Epithelial cell of esophagus (primary cell): ENCODE results near the gene ZER1.

Source experiments
- DNase-seq: peaks from one replicate; pipeline ENCODE4 v3.0.0; 2010; ENCODE audit warnings: low read depth
- H3K4me3 ChIP-seq: 2 replicates; pipeline ENCODE4 v1.5.1; 2011; ENCODE audit warnings: mild to moderate bottlenecking, low read length, control low read depth
- TF ChIP-seq, protein P1 (sequence below): IDR thresholded peaks from 2 replicates; pipeline ENCODE4 v1.5.1; 2011; ENCODE audit warnings: low read depth, mild to moderate bottlenecking, low read length, control low read depth, inconsistent platforms; ENCODE audit not compliant: insufficient read depth; ENCODE audit errors: missing control alignments

ZER1 gene

DNA sequence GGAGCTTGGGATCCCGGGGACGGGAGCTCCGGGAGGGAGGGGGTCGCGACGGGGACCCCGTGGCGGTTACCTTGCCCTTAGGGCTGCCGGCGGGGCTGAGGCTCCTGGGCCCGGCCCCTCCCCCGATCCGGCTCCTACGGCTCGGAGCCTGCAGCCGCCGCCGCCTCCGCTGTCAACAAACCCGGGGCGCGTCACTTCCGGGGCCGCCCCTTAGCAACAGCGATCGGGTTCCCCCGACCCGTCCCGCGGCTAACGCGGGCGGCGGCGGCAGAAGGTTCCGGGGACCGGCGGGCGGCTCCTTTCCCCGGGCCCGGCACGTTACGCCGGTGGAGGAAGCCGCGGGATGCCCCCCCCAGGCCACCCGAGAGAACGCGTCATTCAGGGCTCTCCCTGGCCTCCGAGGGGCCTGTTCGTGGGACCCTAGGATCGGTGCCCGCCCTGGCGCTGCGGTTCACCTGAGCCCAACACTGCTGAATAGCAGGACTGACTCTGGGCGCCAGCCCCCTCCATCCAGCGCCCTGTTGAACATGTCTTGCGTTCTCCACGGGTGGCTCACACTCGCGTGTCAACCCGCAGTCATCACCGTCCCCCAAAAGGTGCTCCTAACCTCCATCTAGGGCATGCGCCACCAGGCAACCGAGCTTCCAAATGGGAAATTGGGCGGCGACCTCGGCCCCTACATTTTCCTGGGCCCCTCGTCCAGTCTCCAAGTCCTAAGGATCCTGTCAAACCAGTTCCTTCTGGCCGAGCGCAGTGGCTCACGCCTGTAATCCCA is at the start of gene ZER1:
Gene ZER1 (minus strand): TSS at position 183 of the 775 bp plus-strand sequence. CDS start 16,362 bp downstream, outside the sequence.
- peak within 1 kb of the TSS; percentile 95 for H3K4me3 ChIP-seq
- TF ChIP-seq, protein P1, sequence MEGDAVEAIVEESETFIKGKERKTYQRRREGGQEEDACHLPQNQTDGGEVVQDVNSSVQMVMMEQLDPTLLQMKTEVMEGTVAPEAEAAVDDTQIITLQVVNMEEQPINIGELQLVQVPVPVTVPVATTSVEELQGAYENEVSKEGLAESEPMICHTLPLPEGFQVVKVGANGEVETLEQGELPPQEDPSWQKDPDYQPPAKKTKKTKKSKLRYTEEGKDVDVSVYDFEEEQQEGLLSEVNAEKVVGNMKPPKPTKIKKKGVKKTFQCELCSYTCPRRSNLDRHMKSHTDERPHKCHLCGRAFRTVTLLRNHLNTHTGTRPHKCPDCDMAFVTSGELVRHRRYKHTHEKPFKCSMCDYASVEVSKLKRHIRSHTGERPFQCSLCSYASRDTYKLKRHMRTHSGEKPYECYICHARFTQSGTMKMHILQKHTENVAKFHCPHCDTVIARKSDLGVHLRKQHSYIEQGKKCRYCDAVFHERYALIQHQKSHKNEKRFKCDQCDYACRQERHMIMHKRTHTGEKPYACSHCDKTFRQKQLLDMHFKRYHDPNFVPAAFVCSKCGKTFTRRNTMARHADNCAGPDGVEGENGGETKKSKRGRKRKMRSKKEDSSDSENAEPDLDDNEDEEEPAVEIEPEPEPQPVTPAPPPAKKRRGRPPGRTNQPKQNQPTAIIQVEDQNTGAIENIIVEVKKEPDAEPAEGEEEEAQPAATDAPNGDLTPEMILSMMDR: no peak
- DNase-seq: peak; percentile 95

DNA sequence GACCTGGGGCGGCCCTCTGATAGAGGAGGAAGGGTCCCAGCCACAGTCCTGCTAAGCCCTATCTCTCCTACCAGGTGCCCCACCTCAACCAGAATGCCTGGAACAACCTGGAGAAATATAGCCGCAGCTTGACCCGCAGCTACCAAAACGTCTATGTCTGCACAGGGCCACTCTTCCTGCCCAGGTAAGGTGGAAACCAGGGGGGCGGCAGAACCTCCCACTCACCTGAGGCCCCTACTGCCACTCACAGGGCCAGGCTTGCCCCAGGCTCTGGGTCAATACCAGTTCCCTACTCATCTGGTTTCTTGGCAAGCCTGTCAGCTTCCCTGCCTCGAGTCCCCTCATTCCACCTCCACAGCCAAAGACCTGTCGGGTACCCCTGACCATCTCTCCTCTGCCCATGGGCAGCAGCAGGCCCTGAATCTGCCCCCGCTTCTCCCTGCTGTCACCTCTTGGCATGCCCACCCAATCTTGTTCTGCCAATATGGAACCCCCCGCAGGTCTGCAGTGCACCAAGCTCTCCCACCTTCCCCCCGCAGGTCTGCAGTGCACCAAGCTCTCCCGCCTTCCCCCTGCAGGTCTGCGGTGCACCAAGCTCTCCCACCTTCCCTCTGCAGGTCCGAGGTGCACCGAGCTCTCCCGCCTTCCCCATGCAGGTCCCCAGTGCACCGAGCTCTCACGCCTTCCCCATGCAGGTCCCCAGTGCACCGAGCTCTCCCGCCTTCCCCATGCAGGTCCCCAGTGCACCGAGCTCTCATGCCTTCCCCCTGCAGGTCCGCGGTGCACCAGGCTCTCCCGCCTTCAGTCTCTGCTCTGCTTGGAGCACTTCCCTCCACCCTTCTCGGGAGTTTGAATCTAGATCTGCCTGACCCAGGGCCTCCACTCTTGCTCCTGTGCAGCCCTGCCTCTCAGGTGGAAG is 49.2 kb upstream of the ZER1 start:
- H3K4me3 ChIP-seq: no peak overlapping the region
- DNase-seq: no peak
- TF ChIP-seq, protein P1: no peak

DNA sequence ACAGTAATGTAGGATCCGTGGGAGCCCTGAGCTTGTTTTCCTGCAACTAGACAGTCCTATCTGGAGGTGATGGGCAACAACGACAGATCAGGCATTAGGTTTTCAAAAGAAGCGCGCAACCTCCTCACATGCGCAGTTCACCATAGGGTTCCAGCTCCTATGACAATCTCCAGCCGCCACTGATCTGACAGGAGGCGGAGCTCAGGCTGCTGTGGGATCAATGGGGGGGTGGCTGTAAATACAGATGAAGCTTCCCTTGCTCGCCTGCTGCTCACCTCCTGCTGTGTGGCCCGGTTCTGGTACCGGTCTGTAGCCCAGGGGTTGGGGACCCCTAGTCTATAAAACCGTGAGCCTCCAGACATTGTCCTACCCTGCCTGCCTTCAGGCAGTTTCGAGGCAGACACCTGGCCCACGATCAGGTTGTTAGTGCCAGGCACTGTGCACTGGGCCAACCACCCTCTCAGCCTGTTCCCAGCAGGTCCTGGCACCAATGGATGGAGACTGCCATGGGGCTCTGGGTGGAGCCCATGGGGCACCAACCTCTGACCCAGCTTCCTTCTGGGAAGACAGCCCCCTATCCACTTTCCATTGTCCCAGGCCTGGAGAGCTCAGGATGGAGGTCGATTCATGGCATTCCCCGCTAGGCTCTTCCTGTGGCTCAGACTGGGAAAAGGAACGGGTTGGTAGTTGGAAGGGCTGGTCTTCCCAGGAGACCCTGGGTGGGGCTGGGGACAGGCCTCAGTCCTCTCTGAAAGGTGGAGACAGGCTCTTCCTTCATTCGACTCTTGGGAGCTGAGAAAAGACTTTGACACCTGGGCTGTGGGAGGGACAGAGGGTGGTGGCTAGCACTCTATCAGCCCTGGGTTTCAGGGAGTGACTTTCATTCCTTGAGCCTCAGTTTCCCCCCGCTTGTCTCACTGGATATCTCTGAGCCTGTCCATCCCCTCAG is 48.3 kb upstream of the ZER1 start:
- TF ChIP-seq, protein P1: no peak
- no peak for DNase-seq
- H3K4me3 ChIP-seq: peak overlapping the region; percentile 63

DNA sequence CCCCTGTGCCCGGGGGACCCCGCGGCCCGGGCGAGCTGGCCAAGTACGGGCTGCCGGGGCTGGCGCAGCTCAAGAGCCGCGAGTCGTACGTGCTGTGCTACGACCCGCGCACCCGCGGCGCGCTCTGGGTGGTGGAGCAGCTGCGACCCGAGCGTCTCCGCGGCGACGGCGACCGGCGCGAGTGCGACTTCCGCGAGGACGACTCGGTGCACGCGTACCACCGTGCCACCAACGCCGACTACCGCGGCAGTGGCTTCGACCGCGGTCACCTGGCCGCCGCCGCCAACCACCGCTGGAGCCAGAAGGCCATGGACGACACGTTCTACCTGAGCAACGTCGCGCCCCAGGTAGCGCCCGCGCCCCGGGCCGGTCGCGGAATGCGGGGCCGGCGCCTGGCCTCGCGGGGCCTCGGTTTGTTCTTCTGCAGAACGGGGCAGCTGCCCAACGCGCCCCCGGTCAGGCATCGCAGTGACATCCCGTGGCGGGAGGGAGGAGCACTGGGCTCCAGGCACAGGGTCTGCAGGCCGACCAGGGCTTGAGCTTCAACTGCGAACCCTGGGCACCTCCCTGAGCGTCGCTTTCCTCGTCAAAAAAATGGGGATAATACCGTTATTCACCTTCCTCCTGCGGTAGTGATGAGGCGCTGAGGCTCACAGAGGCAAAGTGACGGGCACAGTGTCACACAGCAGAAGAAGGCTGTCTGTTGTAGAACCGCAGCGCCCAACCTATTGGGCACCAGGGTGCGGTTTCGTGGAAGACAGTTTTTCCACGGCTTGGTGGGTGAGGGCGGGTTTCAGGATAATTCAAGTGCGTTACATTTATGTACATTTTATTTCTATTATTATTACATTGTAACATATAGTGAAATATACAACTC is 47.4 kb upstream of the ZER1 start:
- peak overlapping the region; percentile 63 for H3K4me3 ChIP-seq
- TF ChIP-seq, protein P1: no peak
- DNase-seq: peak; percentile 29

DNA sequence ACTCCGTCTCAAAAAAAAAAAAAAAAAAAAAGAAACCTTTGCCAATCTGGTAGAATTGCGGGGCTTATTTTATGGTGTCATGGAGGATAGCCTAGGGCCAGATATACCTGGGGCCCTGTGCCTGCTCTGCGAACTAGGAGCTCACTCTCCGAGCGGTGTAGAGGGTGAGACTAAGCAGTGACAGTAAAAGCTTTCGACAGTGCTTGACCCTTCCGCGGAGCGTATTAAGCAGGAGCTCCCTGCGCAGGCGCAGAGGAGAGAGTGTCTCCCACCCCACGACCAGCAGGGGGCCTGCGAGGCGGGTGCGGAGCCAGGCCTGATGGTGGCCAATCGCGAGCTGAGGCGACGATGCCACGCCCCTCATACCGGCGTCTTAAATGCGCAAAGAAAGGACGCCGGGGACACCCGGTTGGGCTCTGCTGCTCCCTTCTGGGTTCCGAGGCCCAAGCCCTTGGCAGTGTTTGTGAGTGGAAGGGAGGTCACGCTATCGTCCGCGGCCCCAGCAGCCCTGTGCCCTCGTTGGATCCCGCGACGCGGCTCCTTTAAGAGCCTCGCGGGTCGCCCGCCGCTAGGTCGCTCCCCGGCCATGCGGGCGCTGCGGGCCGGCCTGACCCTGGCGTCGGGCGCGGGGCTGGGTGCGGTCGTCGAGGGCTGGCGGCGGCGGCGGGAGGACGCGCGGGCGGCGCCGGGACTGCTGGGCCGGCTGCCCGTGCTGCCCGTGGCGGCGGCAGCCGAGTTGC is 46.5 kb upstream of the ZER1 start, which contains the start of gene ENDOG:
Gene ENDOG (plus strand): TSS at position 402 of the 740 bp plus-strand sequence. CDS start 185 bp downstream, at position 587.
- DNase-seq: peak; percentile 96
- TF ChIP-seq, protein P1: peak; percentile 94
- peak within 1 kb of the TSS; percentile 63 for H3K4me3 ChIP-seq
